GM19023 (cell line): ENCODE measurements around the gene FJX1.

ENCODE experiments used
- ATAC-seq: cut with Tn5 transposase; IDR thresholded peaks from one replicate; pipeline ENCODE4 v1.9.1; 2021; ENCODE audit warnings: mild to moderate bottlenecking, moderate library complexity; ENCODE audit not compliant: unreplicated experiment

FJX1 gene

GRCh38 chr11:35617687-35618496 lies at the start of gene FJX1:
FJX1 (plus strand) TSS chr11:35618460; CDS start chr11:35618637, 177 bp downstream.
- peak; percentile 25 for ATAC-seq

GRCh38 chr11:35571696-35572095 lies 46.6 kb upstream of the FJX1 start:
- ATAC-seq: no peak

GRCh38 chr11:35579557-35580396 lies 38.5 kb upstream of the FJX1 start:
- no peak for ATAC-seq

- ATAC-seq: no peak
These were observed 37.9 kb upstream of the FJX1 start for GRCh38 chr11:35580397-35580781.

- no peak for ATAC-seq
These were observed 36.2 kb upstream of the FJX1 start for GRCh38 chr11:35582033-35582432.

GRCh38 chr11:35583126-35583525 lies 35.1 kb upstream of the FJX1 start:
- ATAC-seq: no peak

GRCh38 chr11:35583843-35584242 lies 34.4 kb upstream of the FJX1 start:
- no peak for ATAC-seq

- no peak for ATAC-seq
These were observed 33.9 kb upstream of the FJX1 start for GRCh38 chr11:35584321-35584720.

- no peak for ATAC-seq
These were observed 32.8 kb upstream of the FJX1 start for GRCh38 chr11:35585416-35585815.

GRCh38 chr11:35586222-35586621 lies 32.0 kb upstream of the FJX1 start:
- no peak for ATAC-seq

GRCh38 chr11:35587972-35588371 lies 30.3 kb upstream of the FJX1 start:
- no peak for ATAC-seq

- ATAC-seq: no peak
These were observed 29.6 kb upstream of the FJX1 start for GRCh38 chr11:35588627-35589026.

- ATAC-seq: no peak
These were observed 29.0 kb upstream of the FJX1 start for GRCh38 chr11:35589281-35589680.

GRCh38 chr11:35590412-35590811 lies 27.8 kb upstream of the FJX1 start:
- no peak for ATAC-seq

GRCh38 chr11:35593143-35593542 lies 25.1 kb upstream of the FJX1 start:
- no peak for ATAC-seq

GRCh38 chr11:35594680-35595079 lies 23.6 kb upstream of the FJX1 start:
- no peak for ATAC-seq

- ATAC-seq: peak; percentile 80
These were observed 19.8 kb upstream of the FJX1 start for GRCh38 chr11:35598254-35599125.

GRCh38 chr11:35600331-35600838 lies 17.9 kb upstream of the FJX1 start:
- ATAC-seq: no peak

- no peak for ATAC-seq
These were observed 16.0 kb upstream of the FJX1 start for GRCh38 chr11:35602160-35602793.

- ATAC-seq: no peak
These were observed 15.3 kb upstream of the FJX1 start for GRCh38 chr11:35602979-35603378.
